Ovary (tissue), 3 donors: ENCODE results near the gene AGMAT.

Source experiments
- POLR2A ChIP-seq: fragments of 450-650 bp; IDR thresholded peaks from one replicate; pipeline ENCODE4 v1.6.1; 2017; ENCODE audit warnings: antibody characterized with exemption, mild to moderate bottlenecking, moderate library complexity
- TF ChIP-seq, protein P1 (sequence below), 3 donors: fragments of 450-650 bp in 2 of 3; fragments of 200-600 bp in 1 of 3; IDR thresholded peaks; one replicate each; pipeline versions ENCODE4 v1.5.1 to v1.8.0; 2016 to 2022; ENCODE audit warnings: antibody characterized with exemption in 3 of 3, mild to moderate bottlenecking in 1 of 3
- donor health status: DM: no; HTN: no; CAD: no.

- TF ChIP-seq, protein P1, sequence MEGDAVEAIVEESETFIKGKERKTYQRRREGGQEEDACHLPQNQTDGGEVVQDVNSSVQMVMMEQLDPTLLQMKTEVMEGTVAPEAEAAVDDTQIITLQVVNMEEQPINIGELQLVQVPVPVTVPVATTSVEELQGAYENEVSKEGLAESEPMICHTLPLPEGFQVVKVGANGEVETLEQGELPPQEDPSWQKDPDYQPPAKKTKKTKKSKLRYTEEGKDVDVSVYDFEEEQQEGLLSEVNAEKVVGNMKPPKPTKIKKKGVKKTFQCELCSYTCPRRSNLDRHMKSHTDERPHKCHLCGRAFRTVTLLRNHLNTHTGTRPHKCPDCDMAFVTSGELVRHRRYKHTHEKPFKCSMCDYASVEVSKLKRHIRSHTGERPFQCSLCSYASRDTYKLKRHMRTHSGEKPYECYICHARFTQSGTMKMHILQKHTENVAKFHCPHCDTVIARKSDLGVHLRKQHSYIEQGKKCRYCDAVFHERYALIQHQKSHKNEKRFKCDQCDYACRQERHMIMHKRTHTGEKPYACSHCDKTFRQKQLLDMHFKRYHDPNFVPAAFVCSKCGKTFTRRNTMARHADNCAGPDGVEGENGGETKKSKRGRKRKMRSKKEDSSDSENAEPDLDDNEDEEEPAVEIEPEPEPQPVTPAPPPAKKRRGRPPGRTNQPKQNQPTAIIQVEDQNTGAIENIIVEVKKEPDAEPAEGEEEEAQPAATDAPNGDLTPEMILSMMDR (IDR thresholded peaks at IDR 0.05) = no peak
- no peak for TF ChIP-seq POLR2A
Observed at GRCh38 chr1:15559189-15559810, 25.6 kb downstream of the AGMAT start.
